Stimulated activated CD4-positive, alpha-beta T cell treated with anti-CD3 and anti-CD28 coated beads, TNF-alpha, amount 100 ng/mL, for 48 hours (primary cell): ENCODE results near the gene LBX2.

Experiments
- DNase-seq, 3 donors: peaks; one replicate each; pipeline ENCODE4 v3.0.0-alpha.2; 2020; ENCODE audit warnings: low read depth in 3 of 3

LBX2 gene, protein sequence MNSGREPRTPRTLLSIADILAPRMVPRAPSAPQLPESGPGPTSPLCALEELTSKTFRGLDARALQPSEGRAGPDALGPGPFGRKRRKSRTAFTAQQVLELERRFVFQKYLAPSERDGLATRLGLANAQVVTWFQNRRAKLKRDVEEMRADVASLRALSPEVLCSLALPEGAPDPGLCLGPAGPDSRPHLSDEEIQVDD

DNA sequence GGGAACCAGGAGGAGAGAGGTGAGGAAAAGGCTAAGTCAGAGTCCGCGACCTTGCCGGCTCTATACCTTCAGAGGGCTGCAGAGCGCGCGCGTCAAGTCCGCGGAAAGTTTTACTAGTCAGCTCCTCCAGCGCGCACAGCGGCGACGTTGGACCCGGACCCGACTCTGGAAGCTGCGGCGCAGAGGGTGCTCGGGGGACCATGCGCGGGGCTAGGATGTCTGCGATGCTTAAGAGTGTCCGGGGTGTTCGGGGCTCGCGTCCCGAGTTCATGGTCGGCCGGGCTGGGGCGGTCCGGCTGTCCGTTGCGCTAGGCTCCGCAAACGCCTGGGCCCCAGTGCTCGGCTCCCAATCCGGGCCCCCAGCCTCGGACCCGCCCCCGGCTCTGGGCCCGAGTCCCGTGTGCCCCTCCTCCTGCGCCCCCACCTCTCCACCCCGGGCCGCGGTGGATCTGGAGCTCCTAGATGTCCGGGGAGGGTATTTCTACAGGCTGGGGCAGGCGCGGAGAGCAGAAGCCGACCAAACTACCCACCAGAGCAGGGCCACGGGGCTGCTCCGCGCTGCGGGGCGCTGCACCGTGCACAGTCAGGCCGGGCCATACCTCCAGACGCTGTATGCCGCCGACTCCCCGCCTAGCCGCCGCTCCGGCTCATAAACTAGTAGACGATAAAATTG is at the start of gene LBX2:
LBX2 (minus strand) TSS at position 337 of the 673 bp plus-strand sequence; CDS start at position 271, 66 bp downstream.
- DNase-seq: no peak

DNA sequence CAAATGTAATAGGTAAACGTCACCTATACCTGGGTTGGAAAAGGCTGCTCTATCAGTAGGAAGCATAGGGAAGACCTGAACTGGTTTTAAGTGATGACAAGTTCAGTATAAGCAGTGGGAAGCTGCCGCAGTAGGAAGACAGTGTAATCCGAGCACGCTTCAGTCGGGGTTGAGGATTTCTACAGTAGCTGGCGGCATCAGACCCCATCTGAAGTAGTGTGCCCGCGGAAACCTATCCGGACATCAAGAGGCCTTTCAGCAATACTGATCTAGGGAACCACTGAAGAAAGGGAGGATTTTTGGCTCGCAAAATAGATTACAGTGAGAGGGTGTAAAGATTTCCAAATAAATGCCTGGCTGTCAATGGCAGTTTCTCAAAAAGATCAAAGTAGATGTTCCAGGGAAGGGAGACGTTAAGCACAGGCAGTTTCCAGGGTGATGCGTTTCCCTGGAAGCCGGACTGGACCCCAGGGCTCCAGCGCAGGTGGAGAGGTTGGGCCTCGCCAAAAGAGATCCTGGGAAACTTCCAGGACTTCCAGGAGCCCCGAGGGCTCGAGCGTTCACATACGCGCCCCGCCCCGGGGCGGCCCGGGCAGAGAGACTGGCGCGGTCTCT is 49.0 kb upstream of the LBX2 start:
- DNase-seq: no peak

DNA sequence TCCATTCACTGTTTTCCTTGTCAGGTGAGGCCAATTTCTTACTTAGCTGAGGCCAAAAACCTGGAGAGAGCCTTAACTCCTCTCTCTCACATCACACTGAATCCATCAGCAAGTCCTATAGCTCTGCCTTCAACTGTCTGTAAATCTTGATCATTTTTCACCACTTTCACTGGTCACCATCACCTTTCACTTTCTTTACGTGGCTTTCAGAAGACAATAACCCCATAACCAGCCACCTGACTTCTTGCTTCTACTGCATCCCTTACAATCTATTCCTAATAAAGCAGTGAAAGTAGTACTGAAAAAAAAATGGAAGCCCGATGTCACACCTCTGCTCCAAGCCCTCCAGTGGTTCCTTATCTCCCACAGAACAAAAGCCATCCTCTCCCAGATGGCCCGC is 46.6 kb upstream of the LBX2 start:
- DNase-seq: no peak

DNA sequence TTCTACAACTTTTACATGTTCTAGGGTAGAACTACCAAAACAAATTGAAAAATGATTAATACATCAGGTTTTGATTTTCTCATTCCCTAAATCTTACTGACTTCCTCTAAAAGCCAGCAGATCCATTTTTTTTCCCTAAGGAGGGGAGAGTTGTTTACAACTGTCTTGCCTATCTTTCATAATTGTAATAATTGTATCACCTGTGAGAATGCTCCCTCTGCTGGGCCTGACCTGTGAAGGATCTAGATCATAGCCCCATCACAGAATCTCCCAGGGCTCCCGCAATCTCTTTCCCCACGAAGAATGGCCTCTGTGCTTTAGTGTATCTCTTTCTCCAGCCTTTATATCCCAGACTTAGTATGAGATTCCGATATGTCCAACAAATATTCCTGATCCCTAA is 45.2 kb upstream of the LBX2 start:
- DNase-seq: no peak

DNA sequence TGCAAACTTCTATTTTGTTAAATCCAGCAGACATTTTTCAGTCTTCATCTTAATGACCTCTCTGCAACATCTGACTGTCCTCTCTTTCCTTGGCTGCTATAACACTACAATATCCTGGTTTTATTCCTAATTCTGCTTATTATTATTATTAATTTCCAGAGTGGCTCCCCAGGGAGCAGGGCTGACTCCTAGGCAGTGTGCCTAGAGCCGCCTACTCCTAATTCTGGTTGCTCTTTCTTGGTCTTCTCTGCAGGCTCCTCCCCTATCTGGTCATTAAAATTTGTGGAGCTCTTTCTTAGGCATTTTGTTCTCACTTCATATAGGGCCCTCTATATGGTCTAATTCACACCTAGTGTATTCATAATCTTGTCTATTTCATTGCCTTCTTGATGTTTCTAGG is 43.6 kb upstream of the LBX2 start:
- DNase-seq: no peak

DNA sequence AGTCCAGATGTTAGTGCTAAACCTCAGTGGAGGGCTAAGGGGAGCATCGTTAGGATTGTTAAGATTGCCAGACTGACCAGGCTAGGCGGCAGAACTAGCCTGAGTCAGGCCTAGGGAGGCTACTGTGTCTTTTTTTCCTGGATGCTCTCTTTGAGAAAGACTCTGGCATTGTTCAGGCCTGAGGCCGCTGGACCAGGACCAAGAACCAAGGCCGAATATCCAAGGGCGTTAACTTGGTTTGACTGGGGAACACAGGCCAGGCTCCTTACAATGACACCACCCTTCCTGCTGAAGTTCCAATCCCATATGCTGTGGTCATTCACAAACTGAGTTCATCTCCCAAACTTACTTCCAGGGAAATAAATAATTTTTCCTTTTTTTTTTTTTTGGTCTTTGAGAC is 40.9 kb upstream of the LBX2 start:
- DNase-seq: no peak

DNA sequence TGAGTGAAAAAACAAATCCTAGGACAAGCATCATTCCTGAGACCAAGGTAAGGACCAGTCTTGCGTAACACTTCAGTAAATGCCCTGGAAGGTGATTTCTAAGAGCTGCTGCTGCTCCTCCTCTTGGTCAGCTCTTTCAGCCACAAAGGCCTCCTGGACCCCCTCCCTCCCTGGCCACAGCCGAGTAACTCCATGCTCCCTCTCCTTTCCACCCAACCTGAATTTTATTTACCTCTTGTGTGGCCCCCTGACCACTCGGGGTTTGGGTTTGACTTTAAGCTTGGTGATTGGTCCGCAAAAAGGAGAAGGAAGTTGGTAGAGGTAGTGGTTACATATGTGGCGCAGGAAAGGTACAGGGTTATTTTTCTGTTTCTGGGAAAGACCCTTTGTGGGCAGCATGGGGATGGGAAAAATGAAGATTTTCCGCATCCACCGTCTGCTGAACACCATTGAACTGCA is 39.5 kb upstream of the LBX2 start:
- DNase-seq: no peak

DNA sequence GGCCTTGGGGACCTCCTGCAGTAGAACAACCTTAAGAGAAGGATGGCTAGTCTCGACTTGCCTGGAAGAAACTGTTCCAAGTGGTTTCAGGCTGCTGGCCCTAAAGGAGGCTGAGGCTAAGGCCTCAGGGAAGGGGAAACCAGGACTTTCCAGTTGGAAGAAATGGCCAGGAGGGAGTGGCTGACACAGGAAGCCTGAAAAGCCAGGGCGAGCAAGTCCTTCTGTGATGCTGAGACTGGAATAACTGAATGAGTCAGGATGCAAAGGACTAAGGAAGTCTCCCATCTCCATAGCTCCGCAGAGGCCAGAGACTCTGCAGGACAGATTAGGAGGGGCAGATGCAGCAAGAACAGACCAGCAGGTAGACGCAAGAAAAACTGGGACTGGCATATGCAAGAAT is 37.7 kb upstream of the LBX2 start:
- DNase-seq: no peak

DNA sequence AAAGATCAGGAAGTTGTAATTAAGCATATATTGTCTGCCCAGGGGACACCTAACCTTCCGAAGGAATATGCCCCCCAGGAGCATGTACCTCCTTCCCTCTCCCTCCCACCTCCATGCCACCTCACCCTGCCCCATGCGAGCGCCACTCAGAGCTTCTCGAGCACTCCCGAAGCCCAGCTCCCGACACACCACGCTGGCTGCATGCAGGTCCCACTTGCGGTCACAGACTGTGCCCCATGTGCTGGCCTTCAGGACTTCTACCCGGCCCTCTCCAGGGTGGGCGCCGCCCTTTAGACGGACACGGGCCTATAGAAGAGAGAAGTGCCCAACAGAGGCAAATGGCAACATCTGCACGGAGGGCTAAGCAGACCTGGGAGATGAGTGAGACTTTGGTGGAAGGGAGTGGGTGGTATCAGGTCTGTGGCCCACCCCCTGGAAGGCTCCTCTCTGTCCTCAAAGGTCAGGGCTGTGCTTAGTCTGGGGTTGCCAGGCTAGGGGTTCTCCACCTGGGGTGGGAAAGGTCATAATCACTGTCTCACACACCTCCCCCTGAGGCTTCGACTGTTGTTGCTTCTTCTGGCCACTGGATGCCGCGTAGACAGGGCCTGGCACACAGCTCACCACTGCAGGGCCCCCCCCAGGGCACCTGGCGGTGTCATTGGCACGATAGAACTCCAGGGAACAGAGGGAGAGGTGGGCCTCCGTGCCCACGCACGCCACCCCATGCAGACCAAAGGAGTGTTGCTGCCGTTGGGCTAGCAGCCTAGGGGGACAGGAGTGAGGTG is 37.0 kb upstream of the LBX2 start:
- no peak for DNase-seq

DNA sequence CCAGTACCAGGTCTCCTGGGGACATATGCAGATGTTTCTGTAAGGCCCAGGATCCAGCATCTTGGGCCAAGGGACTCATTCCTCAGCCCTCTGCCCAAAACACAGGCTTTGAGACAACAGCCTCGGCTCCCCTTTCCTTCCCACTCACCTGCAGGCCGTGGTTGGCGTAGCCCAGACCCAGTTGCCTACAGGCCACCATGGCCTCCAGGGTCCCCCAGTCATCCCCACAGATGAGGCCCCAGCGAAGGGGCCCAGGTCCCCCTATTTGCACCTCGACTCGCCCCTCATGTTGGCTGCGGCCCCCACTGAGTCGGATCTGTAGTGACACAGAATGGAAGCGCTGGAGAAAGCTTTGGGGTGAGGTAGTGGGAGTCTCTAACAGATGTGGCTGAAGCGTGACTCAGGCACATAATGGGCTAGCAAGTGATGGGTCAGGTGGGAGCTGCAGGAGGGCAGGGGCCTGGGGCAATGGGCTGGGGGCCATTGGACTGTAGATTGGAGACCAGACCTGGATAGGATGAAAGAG is 36.1 kb upstream of the LBX2 start:
- DNase-seq: no peak

DNA sequence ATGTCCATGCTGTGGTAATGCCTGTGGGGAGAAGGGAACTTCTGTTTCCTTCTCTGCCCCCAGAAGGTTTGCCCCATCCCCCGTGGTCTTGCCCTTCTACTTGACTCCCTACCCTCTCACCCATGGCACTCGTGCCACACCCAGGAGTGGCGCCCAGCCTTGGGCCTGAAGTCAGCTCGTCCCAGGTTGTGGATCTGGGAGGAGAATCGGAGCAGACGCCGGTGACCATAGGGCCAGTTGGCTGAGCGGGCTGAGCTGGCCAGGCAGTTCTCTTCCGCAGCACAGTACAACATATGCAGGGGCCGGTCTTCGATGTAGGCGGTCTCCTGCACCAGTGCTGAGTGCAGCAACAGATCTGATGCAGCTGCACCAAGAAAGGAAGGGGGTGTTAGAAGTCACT is 35.0 kb upstream of the LBX2 start:
- DNase-seq: no peak

DNA sequence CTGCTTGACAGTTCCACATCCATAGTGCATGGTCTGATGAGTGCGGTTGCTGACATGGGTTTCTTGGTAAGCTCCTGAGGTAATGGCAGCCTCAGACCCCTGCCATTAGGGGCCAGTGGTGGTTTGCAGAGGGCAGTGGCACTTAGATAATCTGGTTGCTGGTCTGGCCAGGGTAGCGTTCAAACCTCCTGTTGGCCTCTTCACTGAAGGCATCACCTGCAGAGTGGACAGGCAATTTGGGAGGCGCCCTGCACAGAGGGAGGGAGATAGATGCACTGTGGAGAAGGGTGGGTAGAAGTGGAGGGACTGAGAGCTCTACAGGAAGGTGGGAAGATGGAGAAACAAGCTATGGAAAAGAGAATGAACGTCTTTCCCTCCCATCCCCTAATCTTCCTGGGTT is 34.1 kb upstream of the LBX2 start:
- no peak for DNase-seq

DNA sequence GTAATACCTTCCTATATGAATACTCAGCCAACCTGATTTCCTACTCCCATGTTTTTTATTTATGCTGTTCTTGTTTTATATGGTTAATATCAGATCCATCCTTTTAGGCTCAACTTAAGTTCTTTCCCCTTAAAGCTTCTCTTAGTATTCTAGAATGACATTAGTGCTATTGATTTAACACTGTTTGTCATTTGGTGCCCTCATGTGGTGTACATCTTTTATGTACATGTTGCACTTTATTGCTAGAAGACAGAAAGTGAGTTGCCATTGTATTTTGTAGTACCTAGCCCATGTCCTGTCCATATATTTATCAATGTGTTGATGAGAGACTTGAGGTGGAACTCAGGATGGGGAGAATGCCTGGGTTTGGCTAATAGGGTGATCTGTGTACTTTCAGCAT is 32.8 kb upstream of the LBX2 start:
- DNase-seq: no peak

DNA sequence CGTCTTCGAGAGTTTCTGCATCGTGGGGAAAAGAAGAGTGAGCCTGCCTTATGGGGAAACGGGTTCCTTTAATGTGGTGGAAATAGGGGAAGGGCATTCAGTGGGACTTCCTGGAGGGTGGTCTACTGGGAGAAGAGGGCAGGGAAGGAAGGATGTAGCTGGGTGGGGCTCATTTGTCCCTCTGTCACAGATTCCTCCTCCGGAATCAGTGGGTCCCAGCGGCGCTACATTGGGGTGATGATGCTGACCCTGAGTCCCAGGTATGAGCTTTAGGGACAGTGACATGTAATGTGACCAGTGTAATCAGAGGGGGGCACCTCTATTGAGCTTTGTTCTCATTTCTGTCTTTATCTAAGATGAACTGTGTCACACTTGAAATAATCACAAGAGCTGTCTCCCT is 32.3 kb upstream of the LBX2 start:
- DNase-seq: no peak

DNA sequence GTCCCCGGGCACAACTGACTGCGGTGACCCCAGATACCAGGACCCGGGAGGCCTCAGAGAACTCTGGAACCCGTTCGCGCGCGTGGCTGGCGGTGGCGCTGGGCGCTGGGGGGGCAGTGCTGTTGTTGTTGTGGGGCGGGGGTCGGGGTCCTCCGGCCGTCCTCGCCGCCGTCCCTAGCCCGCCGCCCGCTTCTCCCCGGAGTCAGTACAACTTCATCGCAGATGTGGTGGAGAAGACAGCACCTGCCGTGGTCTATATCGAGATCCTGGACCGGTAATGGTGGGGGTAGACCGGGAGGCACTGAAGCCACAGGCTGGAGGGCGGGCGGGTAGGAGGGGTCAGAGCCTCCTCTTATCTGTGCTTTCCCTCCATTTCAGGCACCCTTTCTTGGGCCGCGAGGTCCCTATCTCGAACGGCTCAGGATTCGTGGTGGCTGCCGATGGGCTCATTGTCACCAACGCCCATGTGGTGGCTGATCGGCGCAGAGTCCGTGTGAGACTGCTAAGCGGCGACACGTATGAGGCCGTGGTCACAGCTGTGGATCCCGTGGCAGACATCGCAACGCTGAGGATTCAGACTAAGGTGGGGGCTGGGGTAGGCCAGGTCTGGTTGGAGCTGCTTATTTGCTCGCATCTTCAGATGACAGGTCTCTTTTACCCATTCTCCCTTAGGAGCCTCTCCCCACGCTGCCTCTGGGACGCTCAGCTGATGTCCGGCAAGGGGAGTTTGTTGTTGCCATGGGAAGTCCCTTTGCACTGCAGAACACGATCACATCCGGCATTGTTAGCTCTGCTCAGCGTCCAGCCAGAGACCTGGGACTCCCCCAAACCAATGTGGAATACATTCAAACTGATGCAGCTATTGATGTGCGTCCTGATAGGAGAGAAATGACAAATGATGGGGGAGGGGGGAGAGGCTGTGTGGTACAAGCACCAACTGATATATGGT is 31.1 kb upstream of the LBX2 start:
- DNase-seq: no peak

DNA sequence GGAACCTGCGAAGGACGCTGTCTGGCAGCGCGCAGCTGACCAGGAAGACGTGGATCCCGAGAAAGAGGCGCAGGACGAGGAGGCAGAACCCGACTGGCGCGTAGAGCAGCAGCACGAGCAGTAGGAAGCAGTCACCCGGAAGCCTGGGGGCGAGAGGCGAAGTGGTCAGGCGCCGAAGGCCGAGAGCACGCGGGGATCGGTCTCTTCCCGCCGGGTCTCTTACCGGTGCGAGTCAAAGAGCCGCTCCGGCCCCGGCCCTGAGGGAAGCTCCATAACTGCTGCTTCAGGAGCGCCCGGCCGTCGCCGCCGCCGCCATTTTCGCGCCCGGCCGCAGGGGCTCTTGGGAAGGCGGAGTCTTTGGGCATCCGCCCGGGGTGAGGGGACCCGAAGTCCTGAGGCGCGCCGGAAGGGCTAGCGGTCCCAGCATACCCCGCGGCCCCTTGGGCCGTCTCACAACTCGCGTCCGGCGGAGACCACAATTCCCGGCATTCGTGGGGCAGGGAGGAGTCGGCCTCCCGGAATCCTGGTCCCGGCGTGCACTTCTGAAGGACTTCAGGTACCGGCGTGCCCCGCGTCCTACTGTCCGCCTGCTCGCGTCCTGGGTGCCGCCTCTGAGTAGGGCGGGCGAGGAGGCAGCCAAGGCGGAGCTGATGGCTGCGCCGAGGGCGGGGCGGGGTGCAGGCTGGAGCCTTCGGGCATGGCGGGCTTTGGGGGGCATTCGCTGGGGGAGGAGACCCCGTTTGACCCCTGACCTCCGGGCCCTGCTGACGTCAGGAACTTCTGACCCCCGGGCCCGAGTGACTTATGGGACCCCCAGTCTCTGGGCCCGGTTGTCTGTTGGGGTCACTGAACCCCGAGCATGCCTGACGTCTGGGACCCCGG is 30.2 kb upstream of the LBX2 start, which contains the start of the genes AUP1 and HTRA2:
AUP1 (minus strand) TSS at position 350 of the 882 bp plus-strand sequence; CDS start at position 273, 77 bp downstream.
HTRA2 (plus strand) TSS at position 577 of the 882 bp plus-strand sequence; CDS start at position 651, 74 bp downstream.
- DNase-seq: peak; percentile 87 to 94 (median 91)

DNA sequence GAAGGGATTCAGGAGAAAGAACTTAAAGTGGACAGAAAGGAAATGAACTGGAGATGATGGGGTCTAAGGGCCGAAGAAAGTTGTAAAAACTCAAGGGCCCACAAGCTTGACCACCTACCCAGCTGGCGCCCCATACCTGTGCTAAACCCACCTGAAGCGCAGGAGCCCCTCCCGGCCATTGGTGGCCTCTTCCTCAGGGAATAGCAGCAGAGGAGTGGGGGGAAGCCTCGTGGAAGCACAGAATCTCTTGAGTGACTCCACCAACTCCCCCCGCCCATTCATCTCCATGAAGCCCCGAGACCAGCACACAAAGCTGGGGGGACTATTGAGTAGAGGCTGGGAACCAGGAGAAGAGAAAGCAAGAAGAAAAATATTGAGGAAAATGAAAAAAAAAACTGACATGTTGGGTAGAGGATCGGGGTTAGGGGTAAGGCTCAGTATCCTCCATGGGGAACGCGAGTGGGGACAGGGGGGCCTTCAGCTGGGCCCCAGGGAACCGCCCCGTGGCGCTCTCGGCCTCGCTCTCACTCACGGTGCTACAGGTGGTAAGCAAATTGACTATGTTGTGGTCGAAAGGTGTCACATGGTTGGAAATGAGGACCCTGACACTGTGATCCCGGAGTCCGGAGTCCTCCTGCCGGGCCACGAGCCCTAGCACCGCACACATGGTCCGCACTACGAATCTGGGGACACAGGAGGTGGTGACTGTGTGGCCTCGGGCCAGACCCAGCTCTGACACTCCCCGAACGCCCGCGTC is 29.4 kb upstream of the LBX2 start:
- DNase-seq: no peak

DNA sequence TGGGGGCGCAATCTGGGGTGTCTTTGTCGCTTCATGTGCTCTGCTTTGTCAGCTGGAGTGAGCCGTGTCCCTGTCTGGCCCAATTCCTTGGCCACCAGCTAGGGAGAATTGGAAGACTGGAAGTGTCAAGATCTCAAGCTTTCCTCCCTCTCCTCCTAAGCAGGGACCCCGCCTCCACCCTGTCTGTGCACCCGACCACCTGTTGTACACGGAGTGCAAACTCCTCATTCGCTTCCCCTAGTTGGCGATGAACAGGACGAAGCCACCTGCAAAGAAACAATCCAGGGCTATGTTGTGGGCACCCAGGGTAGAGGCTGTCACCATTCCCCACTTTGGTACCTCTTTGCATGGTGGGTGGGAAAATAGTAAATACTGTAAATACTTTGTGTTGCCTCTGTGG is 28.3 kb upstream of the LBX2 start:
- no peak for DNase-seq

DNA sequence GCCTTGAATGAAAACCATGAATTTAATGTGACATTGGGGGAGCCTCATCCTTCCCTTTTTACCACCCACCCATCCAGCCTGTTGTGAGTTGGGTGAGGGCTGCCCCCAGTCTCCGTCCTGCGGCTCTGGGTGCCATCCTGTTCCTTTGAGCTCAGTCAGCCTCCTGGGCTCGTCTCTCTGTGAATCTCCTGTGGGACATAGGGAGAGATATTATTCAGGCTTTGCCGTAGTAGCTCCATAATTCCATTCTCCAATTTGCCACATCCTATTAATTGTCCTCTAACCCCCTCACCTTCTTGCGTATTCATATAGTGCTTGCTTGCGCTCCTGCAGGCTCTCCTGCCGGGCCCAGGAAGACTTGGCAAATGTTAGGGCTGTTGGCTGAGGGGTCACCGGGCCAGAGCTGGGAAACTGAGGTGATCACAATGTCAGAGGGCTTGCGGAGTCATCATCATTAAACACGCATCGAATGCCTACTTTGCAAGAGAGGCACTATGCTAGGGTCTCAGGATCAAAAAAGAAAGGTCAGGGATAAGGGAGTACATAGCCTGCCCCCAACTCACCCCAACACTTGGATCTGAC is 27.3 kb upstream of the LBX2 start:
- DNase-seq: no peak
